Nasal cavity respiratory epithelium epithelial cell of viscerocranial mucosa (primary cell): ENCODE measurements around the gene CD58. TPM values are rescaled to one million over a fixed set of nuclear protein-coding genes. Genes with fewer than 3 reads are reported as not detected.

Experiments
- total RNA-seq: library from RNA; depleted of rRNA; stranded (reverse); fragments of >200 nt; gene quantifications from 2 replicates; pipeline ENCODE4 v1.2.3, GENCODE V29; 2014

The CD58 gene, protein sequence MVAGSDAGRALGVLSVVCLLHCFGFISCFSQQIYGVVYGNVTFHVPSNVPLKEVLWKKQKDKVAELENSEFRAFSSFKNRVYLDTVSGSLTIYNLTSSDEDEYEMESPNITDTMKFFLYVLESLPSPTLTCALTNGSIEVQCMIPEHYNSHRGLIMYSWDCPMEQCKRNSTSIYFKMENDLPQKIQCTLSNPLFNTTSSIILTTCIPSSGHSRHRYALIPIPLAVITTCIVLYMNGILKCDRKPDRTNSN
- 20.2 and 43.4 TPM in 2 replicates for total RNA-seq

DNA sequence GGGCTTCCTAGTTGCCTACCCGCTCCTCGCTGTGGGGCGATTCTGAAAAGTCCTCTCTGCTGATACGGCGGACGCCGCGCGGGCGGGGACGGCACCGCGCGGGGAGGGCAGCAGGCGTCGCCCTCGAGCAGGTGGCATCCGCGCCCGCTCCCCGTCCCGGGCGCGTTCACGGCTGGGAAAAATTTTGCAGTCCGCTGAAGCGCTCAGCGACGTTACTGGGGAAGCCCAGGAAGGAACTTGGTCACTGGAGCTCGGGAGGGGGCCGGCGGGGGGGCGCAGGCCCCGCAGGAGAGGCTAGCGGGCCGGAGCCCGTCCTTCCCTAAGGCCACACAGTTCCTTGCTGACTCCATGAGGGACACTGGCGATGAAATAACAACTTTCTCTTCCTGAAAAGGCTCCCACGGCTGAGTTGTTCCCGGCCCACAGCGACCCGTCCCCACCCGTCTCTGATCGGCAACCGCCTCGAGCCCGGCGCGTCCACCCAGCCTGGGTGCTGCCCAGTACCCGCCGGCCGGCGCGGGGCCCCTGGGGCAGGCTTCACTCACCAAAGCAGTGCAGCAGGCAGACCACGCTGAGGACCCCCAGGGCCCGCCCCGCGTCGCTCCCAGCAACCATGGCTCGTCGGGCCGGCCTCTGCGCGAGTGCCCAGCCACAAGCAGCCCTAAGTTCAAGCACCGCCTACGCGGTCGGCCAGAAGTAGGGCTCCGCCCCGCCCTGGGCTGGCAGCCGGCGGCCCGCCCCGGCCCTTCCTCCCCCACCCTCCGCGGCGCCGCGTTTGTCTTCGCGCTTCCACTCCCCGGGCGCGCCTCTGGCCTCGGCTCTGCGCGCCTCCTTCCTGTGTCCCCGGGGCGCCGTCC lies at the start of gene CD58:
TSS of gene CD58 (minus strand) at position 669 of the 857 bp plus-strand sequence. CDS start at position 615, 54 bp downstream.

Other genes starting within 250 kb of the CD58 start
- 220 and 687 TPM in 2 replicates for gene ATP1A1, start 197.8 kb downstream of the CD58 start, total RNA-seq
- gene IGSF3, start 96.7 kb upstream of the CD58 start, total RNA-seq, result 50.2 and 215 TPM in 2 replicates
- not detected in 2 replicates for gene CD2, start 183.4 kb upstream of the CD58 start, total RNA-seq